ENCODE results near the gene CCDC97. TPM values are rescaled to one million over a fixed set of nuclear protein-coding genes. Genes with fewer than 3 reads are reported as not detected.

Gene CCDC97
- polyA plus RNA-seq, 1 experiment, result 8.5 TPM

GRCh38 chr19:41350735-41351338 lies 40.9 kb downstream of the CCDC97 start:
- TF ChIP-seq CTCF (IDR thresholded peaks at IDR 0.05; ENCODE audit: low read depth, low read length), result no peak
- DNase-seq (ENCODE audit: low read depth, low spot score), result no peak
- Histone ChIP-seq H3K27me3 (ENCODE audit: control insufficient read depth, insufficient read depth, low read length) (no peaks in the 10 kb centered on the region), H3K27ac (ENCODE audit: low read depth, low read length) (no peak overlapping the region), H3K4me3 (ENCODE audit: low read depth, low read length) (peak overlapping the region; percentile 91), H3K9me3 (ENCODE audit: control insufficient read depth, insufficient read depth, low read length) (no peaks in the 10 kb centered on the region; the same call in 1 of the 2 replicates)
- ChIA-PET POLR2A (interaction anchor here (0.6 to 3.0 kb wide), 5 partner anchors 9 to 40 kb away, joined by 3 to 43 read pairs (median 4); no protein-coding TSS in a partner anchor), CTCF (interaction anchor here (2.8 kb wide), 1 partner anchor 29 kb away, joined by 14 read pairs; no protein-coding TSS in a partner anchor)

- Histone ChIP-seq H3K27me3 (ENCODE audit: control insufficient read depth, insufficient read depth, low read length) (no peaks in the 10 kb centered on the region), H3K27ac (ENCODE audit: low read depth, low read length) (peak overlapping the region; percentile 21), H3K4me3 (ENCODE audit: low read depth, low read length) (peak overlapping the region; percentile 91), H3K9me3 (ENCODE audit: control insufficient read depth, insufficient read depth, low read length) (no peaks in the 10 kb centered on the region; the same call in 1 of the 2 replicates)
- POLR2A ChIA-PET, result interaction anchor here (0.6 to 3.0 kb wide), 7 partner anchors 14 to 53 kb away, joined by 3 to 43 read pairs (median 4); partner anchors contain the start of genes CCDC97 and TMEM91
- TF ChIP-seq CTCF (IDR thresholded peaks at IDR 0.05; ENCODE audit: low read depth, low read length), result no peak
- DNase-seq (ENCODE audit: low read depth, low spot score), result no peak
- CTCF ChIA-PET, result interaction anchor here (0.5 to 2.8 kb wide), 7 partner anchors 9 to 61 kb away, joined by 3 to 16 read pairs (median 4); partner anchors contain the start of gene B9D2
Measured at GRCh38 chr19:41351339-41352245, 41.6 kb downstream of the CCDC97 start.

- CTCF ChIA-PET, result interaction anchor here (0.7 to 2.8 kb wide), 9 partner anchors 10 to 133 kb away, joined by 3 to 16 read pairs (median 4); partner anchors contain the start of gene B9D2
- H3K27ac ChIP-seq (ENCODE audit: low read depth, low read length), result no peak overlapping the region
Measured at GRCh38 chr19:41352279-41352608, 42.3 kb downstream of the CCDC97 start.

GRCh38 chr19:41352609-41353465 lies 42.9 kb downstream of the CCDC97 start:
- CTCF ChIA-PET, result interaction anchor here (0.5 to 2.8 kb wide), 12 partner anchors 11 to 657 kb away, joined by 3 to 16 read pairs (median 4); partner anchors contain the start of gene B9D2
- peak overlapping the region; percentile 21 for H3K27ac ChIP-seq (ENCODE audit: low read depth, low read length)

More at GRCh38 chr19:41352279-41352608, 42.3 kb downstream of the CCDC97 start:
- Histone ChIP-seq H3K4me3 (ENCODE audit: low read depth, low read length) (peak overlapping the region; percentile 91), H3K9me3 (ENCODE audit: control insufficient read depth, insufficient read depth, low read length) (no peaks in the 10 kb centered on the region; the same call in 1 of the 2 replicates), H3K27me3 (ENCODE audit: control insufficient read depth, insufficient read depth, low read length) (no peaks in the 10 kb centered on the region)
- no peak for TF ChIP-seq CTCF (IDR thresholded peaks at IDR 0.05; ENCODE audit: low read depth, low read length)
- POLR2A ChIA-PET, result interaction anchor here (0.6 to 3.0 kb wide), 7 partner anchors 11 to 54 kb away, joined by 3 to 43 read pairs (median 6); partner anchors contain the start of genes B9D2, CCDC97 and TMEM91
- no peak for DNase-seq (ENCODE audit: low read depth, low spot score)

More at GRCh38 chr19:41352609-41353465, 42.9 kb downstream of the CCDC97 start:
- Histone ChIP-seq H3K27me3 (ENCODE audit: control insufficient read depth, insufficient read depth, low read length) (no peaks in the 10 kb centered on the region), H3K9me3 (ENCODE audit: control insufficient read depth, insufficient read depth, low read length) (no peaks in the 10 kb centered on the region; the same call in 1 of the 2 replicates), H3K4me3 (ENCODE audit: low read depth, low read length) (peak overlapping the region; percentile 91)
- TF ChIP-seq CTCF (IDR thresholded peaks at IDR 0.05; ENCODE audit: low read depth, low read length), result peak; percentile 65
- POLR2A ChIA-PET, result interaction anchor here (0.6 to 3.0 kb wide), 7 partner anchors 10 to 55 kb away, joined by 3 to 43 read pairs (median 6); partner anchors contain the start of genes B9D2 and CCDC97
- no peak for DNase-seq (ENCODE audit: low read depth, low spot score)
